WERI-Rb-1 (cell line): Measurements from ENCODE around the gene REPS2.

Experiments
- DNase-seq: peaks from one replicate; pipeline ENCODE4 v3.0.0-alpha.2; 2020
- H3K27ac ChIP-seq: fragments of 250-450 bp; sonication (Bioruptor Pico); 2 replicates; pipeline ENCODE4 v1.5.1; 2020; ENCODE audit warnings: mild to moderate bottlenecking, moderate library complexity
- H3K27me3 ChIP-seq: fragments of 250-450 bp; sonication (Bioruptor Pico); 2 replicates; pipeline ENCODE4 v1.5.1; 2021; ENCODE audit warnings: mild to moderate bottlenecking, low read depth, moderate library complexity; ENCODE audit not compliant: insufficient read depth, severe bottlenecking
- H3K36me3 ChIP-seq: fragments of 250-450 bp; sonication (Bioruptor Pico); 2 replicates; pipeline ENCODE4 v1.5.1; 2020; ENCODE audit warnings: mild to moderate bottlenecking, moderate library complexity
- H3K4me3 ChIP-seq: 2 replicates; pipeline ENCODE4 v1.5.1; 2011; ENCODE audit warnings: low read depth, mild to moderate bottlenecking, control low read depth, low read length
- H3K9me3 ChIP-seq: fragments of 250-450 bp; sonication (Bioruptor Pico); 2 replicates; pipeline ENCODE4 v1.5.1; 2021; ENCODE audit warnings: mild to moderate bottlenecking, moderate library complexity; ENCODE audit not compliant: severe bottlenecking
- TF ChIP-seq, protein P1 (sequence below): IDR thresholded peaks from 2 replicates; pipeline ENCODE4 v1.5.1; 2011; ENCODE audit warnings: low read depth, mild to moderate bottlenecking, control low read depth, inconsistent platforms, low read length

REPS2 gene

DNA sequence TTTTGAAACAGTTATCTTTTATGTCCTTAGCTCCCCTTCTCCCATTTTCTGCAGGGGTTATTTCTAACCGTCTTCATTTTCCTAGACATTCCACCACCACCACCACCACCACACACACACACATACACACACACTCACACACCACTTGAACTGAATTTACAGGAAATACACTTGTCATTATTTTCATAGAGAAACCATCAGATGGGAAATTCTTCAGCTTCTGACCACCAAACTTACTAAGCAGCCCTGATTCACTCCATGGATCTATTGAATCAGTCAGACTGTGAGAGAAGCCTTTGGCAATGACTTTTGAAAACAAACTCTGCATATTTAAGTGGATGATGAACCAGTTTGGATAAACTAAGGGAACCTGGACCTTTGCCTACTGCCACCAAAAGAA lies 218.5 kb downstream of the REPS2 start:
- Histone ChIP-seq H3K27me3 (peaks cover 24% of the 10 kb centered on the region), H3K36me3 (no peaks in the 10 kb centered on the region), H3K9me3 (peaks cover 8% of the 10 kb centered on the region), H3K4me3 (no peak overlapping the region), H3K27ac (no peak overlapping the region)
- TF ChIP-seq, protein P1, sequence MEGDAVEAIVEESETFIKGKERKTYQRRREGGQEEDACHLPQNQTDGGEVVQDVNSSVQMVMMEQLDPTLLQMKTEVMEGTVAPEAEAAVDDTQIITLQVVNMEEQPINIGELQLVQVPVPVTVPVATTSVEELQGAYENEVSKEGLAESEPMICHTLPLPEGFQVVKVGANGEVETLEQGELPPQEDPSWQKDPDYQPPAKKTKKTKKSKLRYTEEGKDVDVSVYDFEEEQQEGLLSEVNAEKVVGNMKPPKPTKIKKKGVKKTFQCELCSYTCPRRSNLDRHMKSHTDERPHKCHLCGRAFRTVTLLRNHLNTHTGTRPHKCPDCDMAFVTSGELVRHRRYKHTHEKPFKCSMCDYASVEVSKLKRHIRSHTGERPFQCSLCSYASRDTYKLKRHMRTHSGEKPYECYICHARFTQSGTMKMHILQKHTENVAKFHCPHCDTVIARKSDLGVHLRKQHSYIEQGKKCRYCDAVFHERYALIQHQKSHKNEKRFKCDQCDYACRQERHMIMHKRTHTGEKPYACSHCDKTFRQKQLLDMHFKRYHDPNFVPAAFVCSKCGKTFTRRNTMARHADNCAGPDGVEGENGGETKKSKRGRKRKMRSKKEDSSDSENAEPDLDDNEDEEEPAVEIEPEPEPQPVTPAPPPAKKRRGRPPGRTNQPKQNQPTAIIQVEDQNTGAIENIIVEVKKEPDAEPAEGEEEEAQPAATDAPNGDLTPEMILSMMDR = no peak
- no peak for DNase-seq

DNA sequence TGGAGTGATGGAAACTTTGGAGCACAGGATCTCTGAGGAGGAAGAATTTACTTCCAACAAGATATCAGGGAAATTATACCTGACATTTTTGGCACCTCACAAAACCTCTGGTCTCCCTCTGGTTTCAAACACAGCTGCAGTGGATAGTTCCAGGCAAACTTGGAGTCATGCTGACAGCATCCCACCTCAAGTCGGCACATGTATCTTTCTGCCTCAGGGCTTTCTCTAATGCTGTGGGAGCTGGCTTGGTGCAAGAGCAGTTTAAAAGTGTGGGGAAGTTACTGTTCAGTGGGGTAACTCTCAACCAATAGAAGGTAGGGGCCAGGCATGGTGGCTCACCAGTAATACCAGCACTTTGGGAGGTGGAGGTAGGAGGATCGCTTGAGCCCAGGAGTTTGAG lies 221.5 kb downstream of the REPS2 start:
- Histone ChIP-seq H3K9me3 (peaks cover 2% of the 10 kb centered on the region), H3K36me3 (no peaks in the 10 kb centered on the region), H3K27ac (no peak overlapping the region), H3K27me3 (peaks cover 34% of the 10 kb centered on the region), H3K4me3 (no peak overlapping the region)
- TF ChIP-seq, protein P1 = no peak
- DNase-seq = no peak

- Histone ChIP-seq H3K9me3 (no peaks in the 10 kb centered on the region), H3K27ac (no peak overlapping the region), H3K36me3 (no peaks in the 10 kb centered on the region), H3K4me3 (no peak overlapping the region), H3K27me3 (peaks cover 41% of the 10 kb centered on the region)
- TF ChIP-seq, protein P1 = no peak
- DNase-seq = no peak
Observed at GRCh38 chrX:17170973-17171372, 224.5 kb downstream of the REPS2 start.

GRCh38 chrX:17174671-17175070 lies 228.2 kb downstream of the REPS2 start:
- no peaks in the 10 kb centered on the region for H3K36me3 ChIP-seq
- no peak overlapping the region for H3K27ac ChIP-seq
- DNase-seq = no peak
- H3K9me3 ChIP-seq = no peaks in the 10 kb centered on the region
- H3K27me3 ChIP-seq = peaks cover 32% of the 10 kb centered on the region
- H3K4me3 ChIP-seq = no peak overlapping the region
- TF ChIP-seq, protein P1 = no peak

- TF ChIP-seq, protein P1 = no peak
- Histone ChIP-seq H3K9me3 (no peaks in the 10 kb centered on the region), H3K27ac (no peak overlapping the region), H3K4me3 (no peak overlapping the region), H3K27me3 (peaks cover 34% of the 10 kb centered on the region), H3K36me3 (no peaks in the 10 kb centered on the region)
- DNase-seq = no peak
Observed at GRCh38 chrX:17182317-17182716, 235.9 kb downstream of the REPS2 start.

DNA sequence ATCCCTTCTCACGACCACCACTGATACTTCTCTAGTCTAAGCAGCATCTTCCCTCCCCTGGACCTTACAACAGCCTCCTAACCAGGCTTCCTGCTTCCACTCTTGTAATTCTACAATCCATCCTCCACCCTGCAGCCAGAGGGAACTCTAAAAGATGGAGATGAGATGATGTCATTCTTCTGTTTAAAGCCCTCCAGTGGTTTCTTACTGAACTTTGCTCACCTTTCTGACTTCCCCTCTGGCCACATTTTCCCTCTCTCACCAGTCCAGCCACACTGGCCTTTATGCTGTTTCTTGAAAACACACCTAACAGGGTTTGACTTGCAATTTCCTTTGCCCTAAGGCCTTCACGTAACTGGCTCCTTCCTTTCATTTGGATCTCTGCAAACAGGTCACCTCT lies 237.1 kb downstream of the REPS2 start:
- no peak for DNase-seq
- H3K27ac ChIP-seq = no peak overlapping the region
- H3K9me3 ChIP-seq = no peaks in the 10 kb centered on the region
- TF ChIP-seq, protein P1 = no peak
- no peak overlapping the region for H3K4me3 ChIP-seq
- peaks cover 41% of the 10 kb centered on the region for H3K27me3 ChIP-seq
- H3K36me3 ChIP-seq = no peaks in the 10 kb centered on the region
